GM23338 (cell line): ENCODE data around the gene CDC16. TPM values are rescaled to one million over a fixed set of nuclear protein-coding genes. Genes with fewer than 3 reads are reported as not detected.

Experiments used
- ATAC-seq: fragments of 200-7000 bp; cut with Tn5 transposase; 3 replicates; pipeline ENCODE4 v1.9.1; 2020
- DNase-seq: peaks from one replicate; pipeline ENCODE4 v3.0.0-alpha.2; 2015; ENCODE audit warnings: low spot score
- H2AFZ ChIP-seq: fragments of 200-600 bp; sonication (generic); 2 replicates; pipeline ENCODE4 v1.8.0; 2016; ENCODE audit warnings: antibody characterized with exemption, mild to moderate bottlenecking, moderate library complexity
- H3F3A ChIP-seq: fragments of 200-600 bp; sonication (generic); replicated peaks from 2 replicates; pipeline ENCODE4 v1.8.0; 2017; ENCODE audit warnings: antibody characterized with exemption, mixed run types, low read depth
- H3K27ac ChIP-seq: fragments of 200-600 bp; sonication (generic); 2 replicates; pipeline ENCODE4 v1.6.1; 2016; ENCODE audit warnings: low read depth
- H3K27me3 ChIP-seq: fragments of 200-600 bp; sonication (generic); 2 replicates; pipeline ENCODE4 v1.8.0; 2016; ENCODE audit warnings: mild to moderate bottlenecking, mixed run types, moderate library complexity; ENCODE audit not compliant: insufficient read depth
- H3K36me3 ChIP-seq: fragments of 200-600 bp; sonication (generic); 2 replicates; pipeline ENCODE4 v1.8.0; 2016; ENCODE audit warnings: mild to moderate bottlenecking; ENCODE audit not compliant: insufficient read depth
- H3K4me1 ChIP-seq: fragments of 200-600 bp; sonication (generic); 2 replicates; pipeline ENCODE4 v1.8.0; 2016; ENCODE audit warnings: mild to moderate bottlenecking, moderate library complexity; ENCODE audit not compliant: insufficient read depth
- H3K4me2 ChIP-seq: fragments of 200-600 bp; sonication (generic); 2 replicates; pipeline ENCODE4 v1.7.1; 2017; ENCODE audit warnings: mixed run types
- H3K4me3 ChIP-seq: fragments of 200-600 bp; sonication (generic); 2 replicates; pipeline ENCODE4 v1.6.1; 2016; ENCODE audit warnings: mixed run types
- H3K79me2 ChIP-seq: fragments of 200-600 bp; sonication (generic); replicated peaks from 2 replicates; pipeline ENCODE4 v1.8.0; 2017; ENCODE audit warnings: mild to moderate bottlenecking; ENCODE audit not compliant: insufficient read depth
- H3K9me2 ChIP-seq: fragments of 200-600 bp; sonication (generic); 2 replicates; pipeline ENCODE4 v1.8.0; 2017; ENCODE audit not compliant: insufficient read depth
- H4K20me1 ChIP-seq: fragments of 200-600 bp; sonication (generic); replicated peaks from 2 replicates; pipeline ENCODE4 v1.8.0; 2017; ENCODE audit warnings: mild to moderate bottlenecking; ENCODE audit not compliant: insufficient read depth
- H3K27ac Mint-ChIP-seq: 2 replicates; pipeline ENCODE4 v1.8.0; 2020; ENCODE audit warnings: inconsistent platforms, mild to moderate bottlenecking, moderate library complexity, mixed read lengths
- H3K27me3 Mint-ChIP-seq: 3 replicates; pipeline ENCODE4 v1.8.0; 2022; ENCODE audit warnings: low read depth, mild to moderate bottlenecking, moderate library complexity, mixed read lengths, inconsistent platforms; ENCODE audit not compliant: insufficient read depth, poor library complexity
- H3K36me3 Mint-ChIP-seq: 3 replicates; pipeline ENCODE4 v1.8.0; 2021; ENCODE audit warnings: low read depth, mild to moderate bottlenecking, inconsistent platforms, moderate library complexity, mixed read lengths
- H3K4me1 Mint-ChIP-seq: 3 replicates; pipeline ENCODE4 v1.8.0; 2020; ENCODE audit warnings: mild to moderate bottlenecking, inconsistent platforms, mixed read lengths
- H3K4me3 Mint-ChIP-seq: 3 replicates; pipeline ENCODE4 v1.8.0; 2021; ENCODE audit warnings: moderate library complexity, mild to moderate bottlenecking, inconsistent platforms, mixed read lengths
- H3K9me3 Mint-ChIP-seq: 3 replicates; pipeline ENCODE4 v1.8.0; 2020; ENCODE audit warnings: moderate library complexity, mild to moderate bottlenecking, inconsistent platforms, mixed read lengths
- CREB1 ChIP-seq: fragments of 250-450 bp; sonication (Bioruptor Pico); IDR thresholded peaks from 2 replicates; pipeline ENCODE4 v1.5.0; 2020; ENCODE audit warnings: low read depth, mild to moderate bottlenecking, moderate library complexity
- CTCF ChIP-seq, 2 experiments: fragments of 200-600 bp in 1 of 2; sonication (generic) in 1 of 2; conservative IDR thresholded peaks; 2 replicates each; pipeline versions ENCODE4 v1.5.1 to v1.6.1; 2016 to 2017; ENCODE audit warnings: antibody characterized with exemption in 2 of 2, low read depth in 2 of 2, mild to moderate bottlenecking in 2 of 2, moderate library complexity in 1 of 2
- ETS1 ChIP-seq: IDR thresholded peaks from 2 replicates; pipeline ENCODE4 v1.6.1; 2016; ENCODE audit warnings: antibody characterized with exemption
- EZH2 ChIP-seq: fragments of 200-600 bp; sonication (generic); IDR thresholded peaks from one replicate; pipeline ENCODE4 v1.8.0; 2017; ENCODE audit warnings: antibody characterized with exemption, mild to moderate bottlenecking, low read depth; ENCODE audit not compliant: unreplicated experiment
- EZH2phosphoT487 ChIP-seq: fragments of 200-600 bp; sonication (generic); IDR thresholded peaks from one replicate; pipeline ENCODE4 v1.8.1; 2018; ENCODE audit warnings: antibody characterized with exemption; ENCODE audit not compliant: unreplicated experiment
- JUNB ChIP-seq: IDR thresholded peaks from one replicate; pipeline ENCODE4 v1.6.1; 2016; ENCODE audit warnings: antibody characterized with exemption; ENCODE audit not compliant: unreplicated experiment
- NANOG ChIP-seq: IDR thresholded peaks from 2 replicates; pipeline ENCODE4 v1.6.1; 2016; ENCODE audit warnings: antibody characterized with exemption, borderline replicate concordance
- POLR2AphosphoS5 ChIP-seq: IDR thresholded peaks from 2 replicates; pipeline ENCODE4 v1.6.1; 2016; ENCODE audit warnings: antibody characterized with exemption, low read depth
- REST ChIP-seq: IDR thresholded peaks from one replicate; pipeline ENCODE4 v1.6.1; 2018; ENCODE audit warnings: antibody characterized with exemption; ENCODE audit not compliant: unreplicated experiment
- STAT1 ChIP-seq: IDR thresholded peaks from one replicate; pipeline ENCODE4 v1.6.1; 2016; ENCODE audit warnings: antibody characterized with exemption; ENCODE audit not compliant: unreplicated experiment
- ZNF114 ChIP-seq: fragments of 250-450 bp; sonication (Bioruptor Pico); IDR thresholded peaks from 2 replicates; pipeline ENCODE4 v1.5.0; 2020; ENCODE audit warnings: mild to moderate bottlenecking, moderate library complexity
- ZNF331 ChIP-seq: fragments of 250-450 bp; sonication (Bioruptor Pico); IDR thresholded peaks from 2 replicates; pipeline ENCODE4 v1.5.0; 2020; ENCODE audit warnings: low read depth, mild to moderate bottlenecking, moderate library complexity
- ZNF462 ChIP-seq: fragments of 250-450 bp; sonication (Bioruptor Pico); IDR thresholded peaks from 2 replicates; pipeline ENCODE4 v1.5.0; 2020; ENCODE audit warnings: mild to moderate bottlenecking, moderate library complexity
- polyA plus RNA-seq: library from polyadenylated mRNA; unstranded; fragments of >200 nt; fragmentation: Nextera tagmentation; extraction: Ambion mirVana; gene quantifications from 2 replicates; pipeline ENCODE4 v1.2.1, GENCODE V29; 2016
- total RNA-seq: library from RNA; depleted of rRNA; stranded (reverse); fragments of >200 nt; shearing (Covaris generic); gene quantifications from 2 replicates; pipeline ENCODE4 v1.2.3, GENCODE V29; 2014

The CDC16 gene
- total and polyA plus RNA-seq, 2 experiments from 2014 or later = 86.1 to 91.3 TPM

- Mint-ChIP-seq H3K4me3 (peak overlapping the region; percentile 64; the same call in 2 of the 3 replicates), H3K9me3 (no peaks in the 10 kb centered on the region), H3K4me1 (peaks cover 21% of the 10 kb centered on the region), H3K27me3 (peaks cover 14% of the 10 kb centered on the region), H3K27ac (no peak overlapping the region), H3K36me3 (no peaks in the 10 kb centered on the region)
- Histone ChIP-seq H3K27me3 (peaks cover 17% of the 10 kb centered on the region), H3K4me3 (peak overlapping the region; percentile 50), H4K20me1 (no peaks in the 10 kb centered on the region), H3K79me2 (no peaks in the 10 kb centered on the region), H3K4me2 (peak overlapping the region; percentile 80), H3K9me2 (0 out of 2 replicates have a peak, but pooled peaks cover 5% of the 10 kb centered on the region), H3F3A (0 out of 2 replicates have a peak, but pooled peaks cover 8% of the 10 kb centered on the region), H3K27ac (no peak overlapping the region), H3K4me1 (peaks cover 20% of the 10 kb centered on the region), H2AFZ (peak overlapping the region; percentile 94), H3K36me3 (no peaks in the 10 kb centered on the region)
- TF ChIP-seq NANOG (no peak), POLR2AphosphoS5 (no peak), CTCF (conservative IDR thresholded peaks at IDR 0.05; ENCODE audit: low read depth in 2 of 2) (no peak), EZH2phosphoT487 (no peak), JUNB (no peak), EZH2 (no peak), CREB1 (CRISPR knock-in tag) (no peak), ETS1 (no peak), STAT1 (no peak), ZNF331 (CRISPR knock-in tag) (no peak), ZNF462 (no peak), ZNF114 (CRISPR knock-in tag) (no peak), REST (no peak)
- DNase-seq = peak; percentile 52
- ATAC-seq = no peak
These were observed 34.7 kb upstream of the CDC16 start for GRCh38 chr13:114199954-114200353.
